22Rv1 (cell line): Measurements from ENCODE around the gene KRTAP3-2.

Experiments
- H3K27ac ChIP-seq: fragments of 450-650 bp; 2 replicates; pipeline ENCODE4 v1.5.1; 2017
- ZFX ChIP-seq: fragments of 450-650 bp; IDR thresholded peaks from 2 replicates; pipeline ENCODE4 v1.6.1; 2017; ENCODE audit warnings: antibody characterized with exemption, borderline replicate concordance
- TF ChIP-seq, protein P1 (sequence below): fragments of 450-650 bp; IDR thresholded peaks from 2 replicates; pipeline ENCODE4 v1.5.1; 2017; ENCODE audit warnings: mild to moderate bottlenecking

Gene KRTAP3-2

DNA sequence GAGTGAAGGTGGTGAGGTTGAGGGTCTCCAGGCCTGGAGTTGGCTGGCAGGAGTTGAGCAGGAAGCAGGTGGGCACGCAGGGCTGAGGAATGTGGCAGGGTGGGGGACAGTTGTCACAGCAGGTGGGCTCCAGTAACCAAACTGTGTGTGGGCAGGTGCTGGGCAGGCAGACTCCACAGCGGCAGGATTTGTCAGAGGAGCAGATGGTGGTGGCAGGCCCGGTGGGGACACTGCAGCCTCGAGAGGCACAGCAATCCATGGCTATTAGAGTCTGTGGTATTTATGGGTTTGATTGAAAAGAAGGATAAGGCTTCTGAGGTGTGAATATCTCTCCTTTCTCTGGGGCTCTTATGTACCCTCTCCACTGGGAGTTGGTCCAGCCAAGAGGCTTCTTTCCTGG is 5.9 kb downstream of the KRTAP3-2 start, which contains the start of gene KRTAP3-3:
Gene KRTAP3-3, minus strand, starts transcription at position 326 of the 400 bp plus-strand sequence. Its CDS starts 67 bp downstream, at position 259.
- H3K27ac ChIP-seq: no peak within 1 kb of the TSS
- TF ChIP-seq ZFX: no peak
- TF ChIP-seq, protein P1, sequence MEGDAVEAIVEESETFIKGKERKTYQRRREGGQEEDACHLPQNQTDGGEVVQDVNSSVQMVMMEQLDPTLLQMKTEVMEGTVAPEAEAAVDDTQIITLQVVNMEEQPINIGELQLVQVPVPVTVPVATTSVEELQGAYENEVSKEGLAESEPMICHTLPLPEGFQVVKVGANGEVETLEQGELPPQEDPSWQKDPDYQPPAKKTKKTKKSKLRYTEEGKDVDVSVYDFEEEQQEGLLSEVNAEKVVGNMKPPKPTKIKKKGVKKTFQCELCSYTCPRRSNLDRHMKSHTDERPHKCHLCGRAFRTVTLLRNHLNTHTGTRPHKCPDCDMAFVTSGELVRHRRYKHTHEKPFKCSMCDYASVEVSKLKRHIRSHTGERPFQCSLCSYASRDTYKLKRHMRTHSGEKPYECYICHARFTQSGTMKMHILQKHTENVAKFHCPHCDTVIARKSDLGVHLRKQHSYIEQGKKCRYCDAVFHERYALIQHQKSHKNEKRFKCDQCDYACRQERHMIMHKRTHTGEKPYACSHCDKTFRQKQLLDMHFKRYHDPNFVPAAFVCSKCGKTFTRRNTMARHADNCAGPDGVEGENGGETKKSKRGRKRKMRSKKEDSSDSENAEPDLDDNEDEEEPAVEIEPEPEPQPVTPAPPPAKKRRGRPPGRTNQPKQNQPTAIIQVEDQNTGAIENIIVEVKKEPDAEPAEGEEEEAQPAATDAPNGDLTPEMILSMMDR: no peak

- no peak overlapping the region for H3K27ac ChIP-seq
- no peak for TF ChIP-seq ZFX
- TF ChIP-seq, protein P1: no peak
These were observed 6.6 kb downstream of the KRTAP3-2 start for GRCh38 chr17:40993084-40993483.

- TF ChIP-seq ZFX: no peak
- TF ChIP-seq, protein P1: no peak
- no peak overlapping the region for H3K27ac ChIP-seq
These were observed 7.0 kb downstream of the KRTAP3-2 start for GRCh38 chr17:40992666-40993065.

GRCh38 chr17:40986920-40987319 is 12.8 kb downstream of the KRTAP3-2 start:
- TF ChIP-seq, protein P1: no peak

GRCh38 chr17:40984226-40984625 is 15.5 kb downstream of the KRTAP3-2 start, which contains the start of gene KRT40:
Gene KRT40 (minus strand): TSS chr17:40984326. CDS start chr17:40984273, 53 bp downstream.
- TF ChIP-seq, protein P1: no peak
- TF ChIP-seq ZFX: no peak
- H3K27ac ChIP-seq: no peak within 1 kb of the TSS

More at GRCh38 chr17:40986920-40987319, 12.8 kb downstream of the KRTAP3-2 start:
- H3K27ac ChIP-seq: no peak overlapping the region

DNA sequence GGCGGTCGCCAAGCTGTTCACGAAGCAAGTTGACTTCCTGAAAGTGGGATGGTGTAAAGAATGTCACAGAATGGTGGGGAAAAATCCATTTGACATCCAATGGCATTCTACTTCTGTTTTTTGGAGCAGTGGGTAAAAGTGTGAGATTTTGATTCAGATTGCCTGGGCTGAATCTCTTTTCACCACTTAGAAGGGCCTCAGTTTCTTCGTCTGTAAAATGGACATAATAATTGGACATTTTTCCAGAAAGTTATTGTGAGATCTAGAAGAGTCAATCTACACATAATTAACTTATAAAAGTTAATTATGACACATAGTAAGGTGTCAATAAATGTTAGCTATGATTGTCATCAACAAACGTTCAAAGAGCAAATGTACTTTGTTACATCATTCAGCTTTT is 18.6 kb downstream of the KRTAP3-2 start:
- no peak overlapping the region for H3K27ac ChIP-seq
- TF ChIP-seq, protein P1: no peak

DNA sequence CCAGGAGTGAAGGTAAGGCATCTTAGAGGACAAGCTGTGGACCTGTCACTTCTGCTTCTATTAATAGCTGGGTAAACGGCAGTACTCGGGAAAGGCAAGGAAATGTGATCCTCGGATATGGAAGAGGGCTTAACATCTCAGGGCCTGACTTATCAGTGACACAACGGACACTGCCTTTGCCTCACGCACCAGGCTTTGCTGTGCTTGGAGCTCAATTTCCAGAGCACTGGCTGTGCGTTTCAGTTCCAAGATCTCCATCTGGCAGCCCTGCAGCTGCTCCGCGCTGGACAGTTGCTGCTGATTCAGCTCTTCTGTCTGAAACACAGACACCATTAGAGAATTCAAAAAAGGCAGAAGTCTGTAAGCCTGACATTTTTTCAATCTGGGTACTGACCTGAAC is 19.1 kb downstream of the KRTAP3-2 start:
- no peak for TF ChIP-seq ZFX
- TF ChIP-seq, protein P1: no peak
- no peak overlapping the region for H3K27ac ChIP-seq
